GM12878 (cell line): ENCODE data around the gene PPP1CC. TPM values are rescaled to one million over a fixed set of nuclear protein-coding genes. Genes with fewer than 3 reads are reported as not detected.

Source experiments
- ATAC-seq: fragments of 200-7000 bp; cut with Tn5 transposase; 3 replicates; pipeline ENCODE4 v1.9.1; 2020; ENCODE audit warnings: mild to moderate bottlenecking, moderate library complexity
- BruUV-seq: library from RNA; stranded (reverse); fragments of 400-500 nt; replicated peaks from 2 replicates; lab custom pipeline; 2021; lab: Mats Ljungman, UMichigan
- CTCF ChIA-PET: fragments of 300-600 bp; sonication (Branson Sonifier 250); formaldehyde crosslinking; extraction: SDS; loops from one replicate; lab custom pipeline; 2021; ENCODE audit warnings: inconsistent platforms; lab: Yijun Ruan, JAX
- POLR2A ChIA-PET: fragments of 350-600 bp; formaldehyde crosslinking; extraction: SDS; loops from one replicate; lab custom pipeline; 2021; ENCODE audit warnings: inconsistent platforms; lab: Charles Lee
- RAD21 ChIA-PET: fragments of 300-600 bp; sonication (Branson Sonifier 250); formaldehyde crosslinking; loops from one replicate; lab custom pipeline; 2023; ENCODE audit warnings: antibody characterized with exemption; ENCODE audit not compliant: unreplicated experiment; lab: Charles Lee
- SMC1A ChIA-PET: fragments of 300-600 bp; sonication (Branson Sonifier 250); formaldehyde crosslinking; loops from one replicate; lab custom pipeline; 2023; ENCODE audit not compliant: unreplicated experiment, uncharacterized antibody; lab: Charles Lee
- DNase-seq: peaks from one replicate; pipeline ENCODE4 v3.0.0-alpha.2; 2011; ENCODE audit warnings: low read depth, low spot score
- FAIRE-seq: peaks from 3 replicates; lab custom pipeline; 2011; peaks lifted over from hg19 to GRCh38; lab: Jason Lieb, UNC
- H2AFZ ChIP-seq: 2 replicates; pipeline ENCODE4 v1.6.0; 2011; ENCODE audit warnings: low read depth, low read length, control low read depth; ENCODE audit not compliant: control insufficient read depth
- H3K27ac ChIP-seq: 2 replicates; pipeline ENCODE4 v1.5.1; 2011; ENCODE audit warnings: control low read depth; ENCODE audit not compliant: control insufficient read depth, insufficient read depth
- H3K27me3 ChIP-seq, 2 experiments: replicated peaks in 1 of 2; 2 replicates each; pipeline versions ENCODE4 v1.6.0 to v1.6.1; 2011; ENCODE audit warnings: low read length in 1 of 2; ENCODE audit not compliant: control insufficient read depth in 2 of 2, insufficient read depth in 2 of 2
- H3K36me3 ChIP-seq, 2 experiments: 2 replicates each; pipeline ENCODE4 v1.5.1; 2011; ENCODE audit warnings: low read length in 1 of 2; ENCODE audit not compliant: control insufficient read depth in 2 of 2, insufficient read depth in 2 of 2
- H3K4me1 ChIP-seq: 2 replicates; pipeline ENCODE4 v1.6.1; 2011; ENCODE audit warnings: mild to moderate bottlenecking, low read length, moderate library complexity, mixed read lengths; ENCODE audit not compliant: control insufficient read depth, insufficient read depth
- H3K4me2 ChIP-seq: 2 replicates; pipeline ENCODE4 v1.6.0; 2011; ENCODE audit warnings: control low read depth; ENCODE audit not compliant: control insufficient read depth, insufficient read depth
- H3K4me3 ChIP-seq: fragments of 200-600 bp; sonication (generic); 2 replicates; pipeline ENCODE4 v1.5.1; 2016
- H3K79me2 ChIP-seq: 2 replicates; pipeline ENCODE4 v1.6.0; 2011; ENCODE audit warnings: low read length; ENCODE audit not compliant: control insufficient read depth, insufficient read depth
- H3K9ac ChIP-seq: 2 replicates; pipeline ENCODE4 v1.8.0; 2011; ENCODE audit warnings: low read length, control low read depth, mixed read lengths; ENCODE audit not compliant: control insufficient read depth, insufficient read depth
- H3K9me3 ChIP-seq: replicated peaks from 3 replicates; pipeline ENCODE4 v1.5.1; 2011; ENCODE audit warnings: mild to moderate bottlenecking, low read length; ENCODE audit not compliant: control insufficient read depth, insufficient read depth
- H4K20me1 ChIP-seq: 2 replicates; pipeline ENCODE4 v1.6.0; 2011; ENCODE audit not compliant: control insufficient read depth, insufficient read depth
- HCFC1 ChIP-seq: fragments of 150-350 bp; IDR thresholded peaks from 2 replicates; pipeline ENCODE4 v1.6.1; 2014; ENCODE audit warnings: low read length
- PML ChIP-seq: IDR thresholded peaks from 2 replicates; pipeline ENCODE4 v1.6.1; 2012; ENCODE audit warnings: low read length, inconsistent platforms
- POU2F2 ChIP-seq: IDR thresholded peaks from 3 replicates; pipeline ENCODE4 v1.6.1; 2011; ENCODE audit warnings: low read depth, mild to moderate bottlenecking, low read length, borderline replicate concordance
- RFX5 ChIP-seq: IDR thresholded peaks from 2 replicates; pipeline ENCODE4 v1.6.1; 2011; ENCODE audit warnings: low read depth, low read length, improper control_type of control experiment
- SKIL ChIP-seq: fragments of 450-650 bp; IDR thresholded peaks from 2 replicates; pipeline ENCODE4 v1.6.1; 2017; ENCODE audit warnings: mild to moderate bottlenecking, low read depth, inconsistent platforms; ENCODE audit not compliant: poor library complexity, severe bottlenecking
- ZBTB11 ChIP-seq: fragments of 450-650 bp; formaldehyde crosslinking; IDR thresholded peaks from 2 replicates; pipeline ENCODE4 v1.5.0; 2022; ENCODE audit warnings: mild to moderate bottlenecking, missing genetic modification characterization
- WGBS: methylation state at CpG from one replicate; pipeline ENCODE4 v1.1.6; 2016; ENCODE audit warnings: low lambda C conversion rate; ENCODE audit not compliant: insufficient replicate concordance, insufficient coverage; ENCODE audit errors: missing lambda C conversion rate; 5-methylcytosine and 5-hydroxymethylcytosine counted together
- in situ Hi-C: fragments of 300-500 bp; cut with MboI; formaldehyde crosslinking; loops from 9 replicates; pipeline ENCODE4 v1.14.3; 2018; ENCODE audit warnings: mixed read lengths
- intact Hi-C: fragments of 100-400 bp; cut with micrococcal nuclease; formaldehyde crosslinking; loops from one replicate; pipeline ENCODE4 v1.14.2; 2022; ENCODE audit not compliant: unreplicated experiment
- polyA plus RNA-seq, 11 experiments: library from polyadenylated mRNA; depleted of rRNA in 4 of 11; unstranded in 6 of 11; stranded (reverse) in 5 of 11; fragments of >200 nt; fragmentation: Nextera tagmentation in 4 of 11; fragmentation: Illumina TruSeq in 1 of 11; extraction: Ambion mirVana in 4 of 11; extraction: Trizol in 1 of 11; gene quantifications; 1 replicate in 1 of 11; 2 replicates in 10 of 11; pipeline versions ENCODE4 v1.2.1 to v1.2.3, GENCODE V29; 2011 to 2016; ENCODE audit warnings: inconsistent platforms in 2 of 11, missing spikeins in 2 of 11, low read depth in 1 of 11
- total RNA-seq, 4 experiments: library from RNA; depleted of rRNA in 3 of 4; stranded (reverse); fragments of >200 nt in 3 of 4; fragmentation: Illumina TruSeq in 1 of 4; extraction: Trizol in 1 of 4; gene quantifications; 2 replicates each; pipeline versions ENCODE4 v1.2.1 to v1.2.3, GENCODE V29; 2013 to 2021
- TF ChIP-seq, protein P1 (sequence below): fragments of 450-650 bp; IDR thresholded peaks from 2 replicates; pipeline ENCODE4 v1.6.1; 2017; ENCODE audit warnings: borderline replicate concordance
- TF ChIP-seq, protein P2 (sequence below): fragments of 450-650 bp; IDR thresholded peaks from 2 replicates; pipeline ENCODE4 v1.6.1; 2017; ENCODE audit warnings: mild to moderate bottlenecking
- TF ChIP-seq, protein P3 (sequence below): fragments of 450-650 bp; IDR thresholded peaks from 2 replicates; pipeline ENCODE4 v1.6.1; 2018; ENCODE audit warnings: borderline replicate concordance, mild to moderate bottlenecking; ENCODE audit not compliant: partially characterized antibody

The PPP1CC gene
- total and polyA plus RNA-seq, 10 of the 15 experiments (the other 5 are each of a cell fraction or from before 2014, with no cell fraction given) = 64.4 to 279 (median 157) TPM

DNA sequence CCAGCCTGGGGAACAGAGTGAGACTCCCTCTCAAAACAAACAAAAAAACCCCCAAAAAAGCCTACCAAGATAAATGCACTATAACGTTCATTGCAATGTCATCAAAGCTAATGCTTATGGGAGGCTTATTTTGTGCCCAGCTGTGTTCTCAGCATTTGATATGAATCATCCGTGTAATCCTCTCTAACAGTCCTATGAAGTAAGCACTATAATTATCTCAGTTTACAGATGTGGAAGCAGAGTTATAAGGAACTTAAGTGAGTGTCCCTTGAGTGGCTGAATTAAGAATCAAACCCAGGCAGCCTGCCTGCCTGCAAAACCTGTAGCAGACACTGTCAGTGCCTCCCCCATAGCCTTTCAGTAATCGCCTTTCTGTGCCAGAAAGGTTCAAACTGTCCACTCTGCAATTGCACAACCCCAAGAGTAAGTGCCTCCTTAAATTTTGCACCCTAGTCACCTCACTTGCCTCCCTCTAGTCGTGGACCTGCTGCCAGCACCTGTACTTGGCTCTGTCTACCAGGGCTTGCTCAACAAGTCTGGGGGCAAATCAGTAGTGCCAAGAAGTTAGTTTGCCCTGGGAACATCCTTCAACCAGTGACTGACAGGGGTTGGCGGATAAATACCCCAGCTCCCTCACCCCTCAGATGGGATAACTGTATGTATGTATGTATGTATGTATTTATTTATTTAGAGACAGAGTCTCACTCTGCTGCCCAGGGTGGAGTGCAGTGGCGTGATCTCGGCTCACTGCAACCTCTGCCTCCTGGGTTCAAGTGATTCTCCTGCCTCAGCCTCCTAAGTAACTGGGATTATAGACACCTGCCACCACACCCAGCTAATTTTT is 23.8 kb upstream of the PPP1CC start:
- H4K20me1 ChIP-seq = no peaks in the 10 kb centered on the region
- H3K4me3 ChIP-seq = no peak overlapping the region
- no peaks in the 10 kb centered on the region for H3K27me3 ChIP-seq
- ChIA-PET POLR2A (no interaction called here), SMC1A (no interaction called here), CTCF (no interaction called here), RAD21 (no interaction called here)
- H3K27ac ChIP-seq = no peak overlapping the region
- no peaks in the 10 kb centered on the region for H3K36me3 ChIP-seq
- intact Hi-C loops = no loop called here
- no TSS peak for BruUV-seq
- in situ Hi-C loops = no loop called here
- ATAC-seq = no peak
- no peak overlapping the region for H2AFZ ChIP-seq
- DNase-seq = no peak
- WGBS = 60% methylated on average over 7 of the region's 7 CpGs
- no peaks in the 10 kb centered on the region; the same call in 2 of the 3 replicates for H3K9me3 ChIP-seq
- H3K4me2 ChIP-seq = no peak overlapping the region
- no peak for FAIRE-seq
- H3K79me2 ChIP-seq = no peaks in the 10 kb centered on the region
- H3K9ac ChIP-seq = no peak overlapping the region
- TF ChIP-seq, protein P1, sequence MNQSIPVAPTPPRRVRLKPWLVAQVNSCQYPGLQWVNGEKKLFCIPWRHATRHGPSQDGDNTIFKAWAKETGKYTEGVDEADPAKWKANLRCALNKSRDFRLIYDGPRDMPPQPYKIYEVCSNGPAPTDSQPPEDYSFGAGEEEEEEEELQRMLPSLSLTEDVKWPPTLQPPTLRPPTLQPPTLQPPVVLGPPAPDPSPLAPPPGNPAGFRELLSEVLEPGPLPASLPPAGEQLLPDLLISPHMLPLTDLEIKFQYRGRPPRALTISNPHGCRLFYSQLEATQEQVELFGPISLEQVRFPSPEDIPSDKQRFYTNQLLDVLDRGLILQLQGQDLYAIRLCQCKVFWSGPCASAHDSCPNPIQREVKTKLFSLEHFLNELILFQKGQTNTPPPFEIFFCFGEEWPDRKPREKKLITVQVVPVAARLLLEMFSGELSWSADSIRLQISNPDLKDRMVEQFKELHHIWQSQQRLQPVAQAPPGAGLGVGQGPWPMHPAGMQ = no peak
- TF ChIP-seq RFX5 (no peak), ZBTB11 (no peak), PML (no peak), HCFC1 (no peak), POU2F2 (no peak), SKIL (no peak)
- TF ChIP-seq, protein P2, sequence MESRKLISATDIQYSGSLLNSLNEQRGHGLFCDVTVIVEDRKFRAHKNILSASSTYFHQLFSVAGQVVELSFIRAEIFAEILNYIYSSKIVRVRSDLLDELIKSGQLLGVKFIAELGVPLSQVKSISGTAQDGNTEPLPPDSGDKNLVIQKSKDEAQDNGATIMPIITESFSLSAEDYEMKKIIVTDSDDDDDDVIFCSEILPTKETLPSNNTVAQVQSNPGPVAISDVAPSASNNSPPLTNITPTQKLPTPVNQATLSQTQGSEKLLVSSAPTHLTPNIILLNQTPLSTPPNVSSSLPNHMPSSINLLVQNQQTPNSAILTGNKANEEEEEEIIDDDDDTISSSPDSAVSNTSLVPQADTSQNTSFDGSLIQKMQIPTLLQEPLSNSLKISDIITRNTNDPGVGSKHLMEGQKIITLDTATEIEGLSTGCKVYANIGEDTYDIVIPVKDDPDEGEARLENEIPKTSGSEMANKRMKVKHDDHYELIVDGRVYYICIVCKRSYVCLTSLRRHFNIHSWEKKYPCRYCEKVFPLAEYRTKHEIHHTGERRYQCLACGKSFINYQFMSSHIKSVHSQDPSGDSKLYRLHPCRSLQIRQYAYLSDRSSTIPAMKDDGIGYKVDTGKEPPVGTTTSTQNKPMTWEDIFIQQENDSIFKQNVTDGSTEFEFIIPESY = no peak
- TF ChIP-seq, protein P3, sequence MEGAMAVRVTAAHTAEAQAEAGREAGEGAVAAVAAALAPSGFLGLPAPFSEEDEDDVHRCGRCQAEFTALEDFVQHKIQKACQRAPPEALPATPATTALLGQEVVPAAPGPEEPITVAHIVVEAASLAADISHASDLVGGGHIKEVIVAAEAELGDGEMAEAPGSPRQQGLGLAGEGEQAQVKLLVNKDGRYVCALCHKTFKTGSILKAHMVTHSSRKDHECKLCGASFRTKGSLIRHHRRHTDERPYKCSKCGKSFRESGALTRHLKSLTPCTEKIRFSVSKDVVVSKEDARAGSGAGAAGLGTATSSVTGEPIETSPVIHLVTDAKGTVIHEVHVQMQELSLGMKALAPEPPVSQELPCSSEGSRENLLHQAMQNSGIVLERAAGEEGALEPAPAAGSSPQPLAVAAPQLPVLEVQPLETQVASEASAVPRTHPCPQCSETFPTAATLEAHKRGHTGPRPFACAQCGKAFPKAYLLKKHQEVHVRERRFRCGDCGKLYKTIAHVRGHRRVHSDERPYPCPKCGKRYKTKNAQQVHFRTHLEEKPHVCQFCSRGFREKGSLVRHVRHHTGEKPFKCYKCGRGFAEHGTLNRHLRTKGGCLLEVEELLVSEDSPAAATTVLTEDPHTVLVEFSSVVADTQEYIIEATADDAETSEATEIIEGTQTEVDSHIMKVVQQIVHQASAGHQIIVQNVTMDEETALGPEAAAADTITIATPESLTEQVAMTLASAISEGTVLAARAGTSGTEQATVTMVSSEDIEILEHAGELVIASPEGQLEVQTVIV = no peak
- no peaks in the 10 kb centered on the region for H3K4me1 ChIP-seq
